GM21447 (cell line): Measurements from ENCODE around the gene LRRC58.

Experiments
- ATAC-seq: cut with Tn5 transposase; IDR thresholded peaks from one replicate; pipeline ENCODE4 v1.9.1; 2021; ENCODE audit not compliant: unreplicated experiment

The LRRC58 gene

GRCh38 chr3:120281261-120281660 lies 67.9 kb downstream of the LRRC58 start:
- ATAC-seq: no peak

GRCh38 chr3:120280566-120280965 lies 68.6 kb downstream of the LRRC58 start:
- ATAC-seq: no peak

- ATAC-seq: no peak
Observed at GRCh38 chr3:120280026-120280425, 69.1 kb downstream of the LRRC58 start.

- no peak for ATAC-seq
Observed at GRCh38 chr3:120276767-120277166, 72.4 kb downstream of the LRRC58 start.

- no peak for ATAC-seq
Observed at GRCh38 chr3:120275618-120276017, 73.5 kb downstream of the LRRC58 start.

GRCh38 chr3:120274739-120275167 lies 74.4 kb downstream of the LRRC58 start:
- no peak for ATAC-seq
